B cell (primary cell): ENCODE data around the gene ZNF22. TPM values are rescaled to one million over a fixed set of nuclear protein-coding genes. Genes with fewer than 3 reads are reported as not detected.

Experiments
- ATAC-seq: fragments of 200-7000 bp; cut with Tn5 transposase; one replicate; pipeline ENCODE4 v1.10.0; 2021; ENCODE audit warnings: low read depth, mild to moderate bottlenecking, moderate number of reproducible peaks, moderate library complexity
- CTCF ChIA-PET: fragments of 350-600 bp; sonication (Branson Sonifier 250); formaldehyde crosslinking; loops from one replicate; lab custom pipeline; 2021; ENCODE audit warnings: antibody characterized with exemption, inconsistent platforms; lab: Charles Lee
- POLR2A ChIA-PET: fragments of 350-600 bp; sonication (Branson Sonifier 250); formaldehyde crosslinking; loops from one replicate; lab custom pipeline; 2021; ENCODE audit warnings: antibody characterized with exemption; lab: Charles Lee
- DNase-seq: peaks from one replicate; pipeline ENCODE4 v3.0.0; 2013
- H2AFZ ChIP-seq: 2 replicates; pipeline ENCODE4 v1.6.1; 2012; ENCODE audit warnings: mild to moderate bottlenecking, low read depth, low read length; ENCODE audit not compliant: insufficient read depth, poor library complexity, severe bottlenecking
- H3K27ac ChIP-seq, 2 donors: 1 replicate in 1 of 2; 2 replicates in 1 of 2; pipeline ENCODE4 v1.5.1; 2012 to 2013; ENCODE audit warnings: low read length in 2 of 2, mild to moderate bottlenecking in 2 of 2, moderate library complexity in 1 of 2
- H3K27me3 ChIP-seq, 4 experiments: fragments of 200-600 bp in 1 of 4; sonication (generic) in 1 of 4; replicated peaks in 1 of 4; 1 replicate in 2 of 4; 2 replicates in 2 of 4; pipeline versions ENCODE4 v1.6.1 to v1.7.0; 2013 to 2016; ENCODE audit warnings: low read length in 3 of 4, mild to moderate bottlenecking in 2 of 4, mixed read lengths in 1 of 4, moderate library complexity in 1 of 4; ENCODE audit not compliant: insufficient read depth in 4 of 4, control insufficient read depth in 3 of 4; ENCODE audit errors: control extremely low read depth in 1 of 4
- H3K36me3 ChIP-seq, 2 experiments: replicated peaks in 1 of 2; 1 replicate in 1 of 2; 2 replicates in 1 of 2; pipeline versions ENCODE4 v1.6.1 to v1.7.1; 2013; ENCODE audit warnings: low read length in 1 of 2; ENCODE audit not compliant: insufficient read depth in 2 of 2, control insufficient read depth in 1 of 2; ENCODE audit errors: control extremely low read depth in 1 of 2, extremely low read depth in 1 of 2
- H3K4me1 ChIP-seq, 2 donors: fragments of 200-600 bp in 1 of 2; sonication (generic) in 1 of 2; 1 replicate in 1 of 2; 2 replicates in 1 of 2; pipeline versions ENCODE4 v1.5.1 to v1.6.1; 2013 to 2017; ENCODE audit warnings: low read length in 2 of 2; ENCODE audit not compliant: control insufficient read depth in 2 of 2, insufficient read depth in 2 of 2
- H3K4me2 ChIP-seq: replicated peaks from 2 replicates; pipeline ENCODE3; 2012; ENCODE audit warnings: mild to moderate bottlenecking, low read depth, low read length; ENCODE audit not compliant: poor library complexity, severe bottlenecking
- H3K4me3 ChIP-seq, 5 experiments: fragments of 200-600 bp in 1 of 5; sonication (generic) in 1 of 5; 1 replicate in 3 of 5; 2 replicates in 2 of 5; pipeline versions ENCODE4 v1.5.1 to v1.7.0; 2011 to 2016; ENCODE audit warnings: low read length in 4 of 5, mild to moderate bottlenecking in 4 of 5, low read depth in 2 of 5, control low read depth in 1 of 5, moderate library complexity in 1 of 5; ENCODE audit not compliant: insufficient read depth in 1 of 5; ENCODE audit errors: control extremely low read depth in 1 of 5, extremely low read depth in 1 of 5
- H3K79me2 ChIP-seq: fragments of 200-600 bp; sonication (generic); one replicate; pipeline ENCODE4 v1.6.0; 2016; ENCODE audit warnings: low read length; ENCODE audit not compliant: control insufficient read depth, insufficient read depth
- H3K9ac ChIP-seq: fragments of 200-600 bp; sonication (generic); 2 replicates; pipeline ENCODE4 v1.6.1; 2017; ENCODE audit warnings: mild to moderate bottlenecking, low read length, moderate library complexity
- H3K9me3 ChIP-seq, 3 donors: one replicate each; pipeline versions ENCODE4 v1.6.1 to v1.7.1; 2013; ENCODE audit warnings: low read length in 2 of 3; ENCODE audit not compliant: control insufficient read depth in 2 of 3, insufficient read depth in 1 of 3; ENCODE audit errors: control extremely low read depth in 1 of 3
- H4K20me1 ChIP-seq: 2 replicates; pipeline ENCODE4 v1.6.0; 2012; ENCODE audit warnings: mild to moderate bottlenecking, low read length; ENCODE audit not compliant: insufficient read depth, control insufficient read depth, poor library complexity, severe bottlenecking
- H3K27ac Mint-ChIP-seq: one replicate; pipeline ENCODE4 v1.8.0; 2021; ENCODE audit warnings: mixed read lengths
- H3K27me3 Mint-ChIP-seq: one replicate; pipeline ENCODE4 v1.8.0; 2021; ENCODE audit warnings: mixed read lengths
- H3K4me1 Mint-ChIP-seq: one replicate; pipeline ENCODE4 v1.8.0; 2021; ENCODE audit warnings: mixed read lengths
- H3K4me3 Mint-ChIP-seq: one replicate; pipeline ENCODE4 v1.8.0; 2021; ENCODE audit warnings: mixed read lengths
- H3K9me3 Mint-ChIP-seq: one replicate; pipeline ENCODE4 v1.8.0; 2022; ENCODE audit warnings: mixed read lengths; ENCODE audit not compliant: insufficient read depth
- CTCF ChIP-seq: fragments of 200-600 bp; IDR thresholded peaks from one replicate; pipeline ENCODE4 v1.8.0; 2022; ENCODE audit warnings: antibody characterized with exemption, mild to moderate bottlenecking
- EZH2 ChIP-seq: IDR thresholded peaks from 2 replicates; pipeline ENCODE4 v1.6.1; 2012; ENCODE audit warnings: borderline replicate concordance, low read depth, mild to moderate bottlenecking, moderate library complexity, low read length; ENCODE audit not compliant: insufficient read depth, poor library complexity, severe bottlenecking
- WGBS: methylation state at CpG from one replicate; pipeline ENCODE4 v1.1.5; 2013; ENCODE audit warnings: missing lambda C conversion rate; ENCODE audit not compliant: insufficient coverage; 5-methylcytosine and 5-hydroxymethylcytosine counted together
- intact Hi-C: fragments of 100-400 bp; cut with micrococcal nuclease; formaldehyde crosslinking; loops from one replicate; pipeline ENCODE4 v1.10.0; 2022
- polyA plus RNA-seq: library from polyadenylated mRNA; depleted of rRNA; stranded (reverse); fragments of >200 nt; gene quantifications from 2 replicates; pipeline ENCODE4 v1.2.3, GENCODE V29; 2012
- total RNA-seq, 2 donors: library from RNA; stranded (reverse); fragments of 120-200 nt in 1 of 2; gene quantifications; 1 replicate in 1 of 2; 2 replicates in 1 of 2; pipeline versions ENCODE4 v1.2.3 to v1.2.4, GENCODE V29; 2013 to 2022

ZNF22 gene
- total and polyA plus RNA-seq, 2 donors (not counting 1 experiment from before 2014, with no cell fraction given), result 7.7 to 31.4 TPM

DNA sequence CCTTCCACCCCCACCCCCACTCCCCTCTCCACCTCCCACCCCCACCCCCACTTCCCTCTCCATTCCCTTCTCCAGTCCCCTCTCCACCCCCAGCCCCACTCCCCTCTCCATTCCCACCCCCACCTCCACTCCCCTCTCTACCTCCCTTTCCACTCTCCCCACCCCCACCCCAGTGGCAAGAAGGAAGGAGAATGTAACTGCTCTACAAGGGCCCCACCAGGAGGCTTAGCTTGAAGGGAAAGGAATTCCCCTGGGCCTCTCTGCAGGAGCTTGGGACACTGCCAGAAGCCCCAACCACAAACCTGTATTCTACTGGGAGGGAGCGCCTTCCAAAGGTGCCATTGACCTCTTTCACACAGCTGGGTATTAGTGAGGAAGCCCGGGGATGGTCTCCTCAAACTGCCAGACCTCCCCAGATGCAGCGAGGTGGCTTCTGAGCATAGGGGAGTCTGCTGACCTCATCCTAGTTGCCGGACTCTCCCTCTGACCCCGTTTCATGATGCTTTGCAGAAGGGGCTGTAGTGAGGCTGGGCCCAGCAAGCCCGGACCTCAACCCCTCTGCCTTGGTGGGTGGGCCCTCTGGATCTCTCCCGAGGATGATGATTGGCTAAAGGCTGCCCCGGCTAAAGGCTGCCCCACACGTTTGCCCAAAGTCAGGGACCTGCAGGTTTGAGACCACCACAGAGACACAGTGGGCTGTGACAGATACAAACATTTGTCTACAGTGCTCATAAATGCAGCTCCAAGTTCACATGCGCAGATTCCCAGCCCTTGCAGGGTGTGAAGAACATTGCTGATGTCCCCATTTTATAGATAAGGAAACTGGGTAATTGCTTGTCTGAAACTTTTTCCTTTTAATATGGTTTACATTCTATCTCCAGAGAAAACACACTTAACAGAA lies 25.0 kb upstream of the ZNF22 start:
- H3K9me3 Mint-ChIP-seq, result no peaks in the 10 kb centered on the region
- Histone ChIP-seq H3K4me1 (peaks cover 20 to 37% of the 10 kb centered on the region in 2 donors), H3K27me3 (peaks cover 0 to 9% (median 0%) of the 10 kb centered on the region in 4 experiments), H4K20me1 (no peaks in the 10 kb centered on the region), H3K36me3 (no peaks in the 10 kb centered on the region), H2AFZ (no peak overlapping the region), H3K79me2 (no peaks in the 10 kb centered on the region), H3K4me3 (no peak overlapping the region), H3K4me2 (no peak overlapping the region), H3K9me3 (no peaks in the 10 kb centered on the region), H3K27ac (no peak overlapping the region), H3K9ac (no peak overlapping the region)
- 30% methylated on average over 8 of the region's 10 CpGs for WGBS
- DNase-seq (no peak), ATAC-seq (no peak)
- ChIA-PET POLR2A (interaction anchor here (0.6 kb wide), 1 partner anchor 46 kb away, joined by 3 read pairs; no protein-coding TSS in a partner anchor), CTCF (interaction anchor here (0.7 to 9.0 kb wide), 4 partner anchors 13 to 43 kb away, joined by 3 to 93 read pairs (median 8); no protein-coding TSS in a partner anchor)
- no peak overlapping the region for H3K27ac Mint-ChIP-seq
- no peak for TF ChIP-seq CTCF
- no peak for TF ChIP-seq EZH2
- no peaks in the 10 kb centered on the region for H3K27me3 Mint-ChIP-seq
- peak overlapping the region; percentile 30 for H3K4me3 Mint-ChIP-seq
- peaks cover 27% of the 10 kb centered on the region for H3K4me1 Mint-ChIP-seq
- intact Hi-C loops, result loop anchor here (1.0 to 2.0 kb wide), 5 partner anchors 9 to 1303 kb away; partner anchors contain the start of genes RASSF4 and ZNF22
